Esophagus (tissue), 2 donors: ENCODE data around the gene PDCD7. TPM values are rescaled to one million over a fixed set of nuclear protein-coding genes. Genes with fewer than 3 reads are reported as not detected.
"Not testable (repeated sequence)": the region's sequence is repeated elsewhere in the genome, so short reads cannot be mapped to it uniquely, and the experiment has no call there.

ENCODE experiments used
- H3K27ac ChIP-seq, 2 donors: one replicate each; pipeline ENCODE4 v1.5.1; 2013; ENCODE audit warnings: low read depth in 2 of 2, mild to moderate bottlenecking in 2 of 2, inconsistent platforms in 1 of 2, low read length in 1 of 2, moderate library complexity in 1 of 2
- H3K27me3 ChIP-seq, 2 donors: one replicate each; pipeline ENCODE4 v1.6.1; 2013; ENCODE audit warnings: low read length in 2 of 2, control low read depth in 1 of 2, mild to moderate bottlenecking in 1 of 2; ENCODE audit not compliant: insufficient read depth in 2 of 2, control insufficient read depth in 1 of 2
- H3K36me3 ChIP-seq, 2 donors: one replicate each; pipeline ENCODE4 v1.6.1; 2013; ENCODE audit warnings: low read length in 1 of 2; ENCODE audit not compliant: control insufficient read depth in 2 of 2, insufficient read depth in 2 of 2
- H3K4me1 ChIP-seq, 2 donors: one replicate each; pipeline ENCODE4 v1.6.1; 2013; ENCODE audit warnings: low read length in 1 of 2; ENCODE audit not compliant: control insufficient read depth in 2 of 2, insufficient read depth in 2 of 2
- H3K4me3 ChIP-seq, 2 donors: one replicate each; pipeline ENCODE4 v1.5.1; 2013; ENCODE audit warnings: low read length in 2 of 2, mild to moderate bottlenecking in 2 of 2, low read depth in 1 of 2, moderate library complexity in 1 of 2
- H3K9me3 ChIP-seq, 2 donors: one replicate each; pipeline ENCODE4 v1.6.1; 2013; ENCODE audit warnings: mild to moderate bottlenecking in 2 of 2, low read depth in 1 of 2, low read length in 1 of 2, moderate library complexity in 1 of 2; ENCODE audit not compliant: control insufficient read depth in 2 of 2, insufficient read depth in 1 of 2
- WGBS, 2 donors: extraction: QIAGEN DNeasy Blood & Tissue Kit; methylation state at CpG; one replicate each; pipeline ENCODE4 v1.1.7; 2013; 5-methylcytosine and 5-hydroxymethylcytosine counted together
- polyA plus RNA-seq, 2 donors: library from polyadenylated mRNA; stranded (reverse); fragments of 200-250 nt; gene quantifications; one replicate each; pipeline ENCODE4 v1.2.3, GENCODE V29; 2013
- donor health status: healthy with polysubstance abuse.
- donor health status: Bipolar disorder and iron deficiency.

Gene PDCD7
- polyA plus RNA-seq = 10 to 100 TPM; 11.9 to 17.8 TPM

- Histone ChIP-seq H3K9me3 (no peaks in the 10 kb centered on the region), H3K4me3 (peak within 1 kb of the TSS; percentile 80 to 82), H3K27me3 (no peaks in the 10 kb centered on the region), H3K36me3 (peaks cover 0 to 3% of the 10 kb centered on the region in 2 donors), H3K4me1 (no peaks in the 10 kb centered on the region), H3K27ac (peak within 1 kb of the TSS; percentile 89)
- 1% methylated on average over 34 to 45 of the region's 45 CpGs for WGBS, 2 donors
Measured at GRCh38 chr15:65133548-65134200, at the start of gene PDCD7. Gene PDCD7, minus strand, starts transcription at chr15:65133808. Its CDS starts 27 bp downstream, at chr15:65133781.

- Histone ChIP-seq H3K27me3 (no peaks in the 10 kb centered on the region), H3K4me3 (peak overlapping the region; percentile 11 to 91), H3K36me3 (no peaks in the 10 kb centered on the region), H3K9me3 (no peaks in the 10 kb centered on the region), H3K27ac (no peak overlapping the region), H3K4me1 (no peaks in the 10 kb centered on the region)
- WGBS, 2 donors = 71 to 74% methylated on average over 4 of the region's 4 CpGs
Measured at GRCh38 chr15:65182538-65182937, 48.9 kb upstream of the PDCD7 start.

GRCh38 chr15:65181582-65182353, 48.2 kb upstream of the PDCD7 start:
- not testable (repeated sequence) for H3K27ac ChIP-seq, H3K36me3 ChIP-seq, H3K4me1 ChIP-seq, H3K9me3 ChIP-seq, H3K4me3 ChIP-seq, H3K27me3 ChIP-seq
- WGBS, 2 donors = 90 to 92% methylated on average over 15 of the region's 15 CpGs

- Histone ChIP-seq H3K36me3 (no peaks in the 10 kb centered on the region), H3K4me3 (no peak overlapping the region), H3K4me1 (no peaks in the 10 kb centered on the region), H3K27me3 (no peaks in the 10 kb centered on the region), H3K9me3 (no peaks in the 10 kb centered on the region), H3K27ac (no peak overlapping the region)
- 88 to 89% methylated on average over 3 of the region's 3 CpGs for WGBS, 2 donors
Measured at GRCh38 chr15:65180167-65180566, 46.6 kb upstream of the PDCD7 start.

GRCh38 chr15:65177901-65178300, 44.3 kb upstream of the PDCD7 start:
- 30 to 37% methylated on average over 1 of the region's 1 CpG for WGBS, 2 donors
- Histone ChIP-seq H3K36me3 (no peaks in the 10 kb centered on the region), H3K27ac (peak overlapping the region in 1 of 2 donors; percentile 8), H3K27me3 (no peaks in the 10 kb centered on the region), H3K4me3 (no peak overlapping the region), H3K9me3 (no peaks in the 10 kb centered on the region), H3K4me1 (no peaks in the 10 kb centered on the region)

GRCh38 chr15:65176056-65176455, 42.4 kb upstream of the PDCD7 start:
- Histone ChIP-seq H3K4me1 (no peaks in the 10 kb centered on the region), H3K4me3 (no peak overlapping the region), H3K27me3 (no peaks in the 10 kb centered on the region), H3K36me3 (peaks cover 2 to 3% of the 10 kb centered on the region in 2 donors), H3K9me3 (no peaks in the 10 kb centered on the region), H3K27ac (no peak overlapping the region)

- no peaks in the 10 kb centered on the region for H3K9me3 ChIP-seq
- H3K4me1 ChIP-seq = no peaks in the 10 kb centered on the region
- H3K27me3 ChIP-seq = no peaks in the 10 kb centered on the region
- 89 to 90% methylated on average over 5 of the region's 5 CpGs for WGBS, 2 donors
- no peak overlapping the region for H3K4me3 ChIP-seq
- peaks cover 2 to 3% of the 10 kb centered on the region in 2 donors for H3K36me3 ChIP-seq
- no peak overlapping the region for H3K27ac ChIP-seq
Measured at GRCh38 chr15:65175511-65175910, 41.9 kb upstream of the PDCD7 start.

- no peaks in the 10 kb centered on the region for H3K27me3 ChIP-seq
- peaks cover 2 to 3% of the 10 kb centered on the region in 2 donors for H3K36me3 ChIP-seq
- no peak overlapping the region for H3K27ac ChIP-seq
- no peaks in the 10 kb centered on the region for H3K4me1 ChIP-seq
- H3K4me3 ChIP-seq = no peak overlapping the region
- no peaks in the 10 kb centered on the region for H3K9me3 ChIP-seq
- WGBS, 2 donors = 86 to 87% methylated on average over 5 of the region's 5 CpGs
Measured at GRCh38 chr15:65174509-65174908, 40.9 kb upstream of the PDCD7 start.

- H3K27me3 ChIP-seq = no peaks in the 10 kb centered on the region
- peaks cover 2 to 3% of the 10 kb centered on the region in 2 donors for H3K36me3 ChIP-seq
- H3K27ac ChIP-seq = peak overlapping the region in 1 of 2 donors; percentile 83
- WGBS, 2 donors = 91 to 92% methylated on average over 5 of the region's 5 CpGs
- H3K9me3 ChIP-seq = no peaks in the 10 kb centered on the region
- no peak overlapping the region for H3K4me3 ChIP-seq
- no peaks in the 10 kb centered on the region for H3K4me1 ChIP-seq
Measured at GRCh38 chr15:65172531-65172930, 38.9 kb upstream of the PDCD7 start.
